HG02852 (cell line): ENCODE measurements around the gene TECPR1.
A peak's percentile ranks its signal among the peaks of the same experiment; 100 is the strongest.

Experiments
- ATAC-seq: cut with Tn5 transposase; IDR thresholded peaks from one replicate; pipeline ENCODE4 v1.9.1; 2021; ENCODE audit warnings: mild to moderate bottlenecking, moderate library complexity; ENCODE audit not compliant: unreplicated experiment

TECPR1 gene

DNA sequence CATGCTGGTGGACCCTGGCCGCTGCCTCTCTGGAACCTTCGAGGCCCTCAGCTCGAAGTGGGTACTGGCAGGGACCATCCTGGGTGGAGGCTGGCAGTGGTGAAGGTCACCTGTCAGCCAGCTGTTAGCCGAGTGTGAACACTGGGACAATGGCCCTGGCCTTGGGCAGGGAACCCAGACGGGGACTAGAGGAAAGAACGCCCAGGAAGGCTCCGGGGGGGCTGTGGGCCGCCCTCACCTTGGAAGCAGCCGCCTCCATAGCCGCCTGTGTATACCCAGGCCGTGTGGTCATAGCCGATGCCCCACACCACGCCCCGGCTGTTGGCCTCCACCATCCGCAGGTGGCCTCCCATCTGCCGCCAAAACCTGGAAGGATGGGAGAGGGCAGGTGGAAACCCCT, 23.2 kb downstream of the TECPR1 start:
- ATAC-seq = no peak

- no peak for ATAC-seq
These were observed 24.1 kb downstream of the TECPR1 start for GRCh38 chr7:98227939-98228338.

- ATAC-seq = no peak
These were observed 26.0 kb downstream of the TECPR1 start for GRCh38 chr7:98225913-98226614.

- no peak for ATAC-seq
These were observed 27.3 kb downstream of the TECPR1 start for GRCh38 chr7:98224701-98225181.

- ATAC-seq = no peak
These were observed 27.9 kb downstream of the TECPR1 start for GRCh38 chr7:98223898-98224700.

GRCh38 chr7:98223351-98223897, 28.6 kb downstream of the TECPR1 start:
- no peak for ATAC-seq

DNA sequence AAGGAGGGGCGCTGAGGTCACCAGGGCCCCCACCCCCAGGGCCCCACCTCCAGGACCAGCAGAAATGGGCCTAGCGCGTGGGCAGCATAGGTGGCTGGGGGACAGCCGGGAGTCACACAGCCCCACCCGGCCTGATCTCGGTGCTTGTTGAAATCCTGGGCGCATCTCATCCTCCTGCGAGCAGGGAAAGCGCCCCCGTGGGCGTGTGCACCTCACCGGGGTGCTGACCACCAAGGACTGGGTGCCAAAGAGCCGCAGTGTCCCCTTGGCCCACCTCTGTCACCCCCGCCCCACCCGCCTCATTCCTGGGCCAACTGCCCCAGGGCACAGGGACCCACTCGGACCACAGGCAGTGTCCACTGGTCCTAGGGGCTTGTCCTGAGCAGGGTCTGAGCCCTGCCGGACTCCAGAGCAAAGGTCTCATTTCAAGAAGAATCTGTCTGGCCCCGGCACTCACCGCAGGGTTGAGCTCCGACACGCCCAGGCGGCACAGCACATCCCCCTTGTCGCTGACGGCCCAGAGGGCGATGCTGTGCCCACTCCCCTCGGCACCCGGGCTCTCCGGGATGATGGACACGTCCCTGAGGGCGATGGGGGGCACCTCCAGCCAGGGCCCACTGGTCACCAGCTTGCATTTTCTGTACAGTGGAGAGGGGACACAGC, 29.4 kb downstream of the TECPR1 start:
- ATAC-seq = no peak

DNA sequence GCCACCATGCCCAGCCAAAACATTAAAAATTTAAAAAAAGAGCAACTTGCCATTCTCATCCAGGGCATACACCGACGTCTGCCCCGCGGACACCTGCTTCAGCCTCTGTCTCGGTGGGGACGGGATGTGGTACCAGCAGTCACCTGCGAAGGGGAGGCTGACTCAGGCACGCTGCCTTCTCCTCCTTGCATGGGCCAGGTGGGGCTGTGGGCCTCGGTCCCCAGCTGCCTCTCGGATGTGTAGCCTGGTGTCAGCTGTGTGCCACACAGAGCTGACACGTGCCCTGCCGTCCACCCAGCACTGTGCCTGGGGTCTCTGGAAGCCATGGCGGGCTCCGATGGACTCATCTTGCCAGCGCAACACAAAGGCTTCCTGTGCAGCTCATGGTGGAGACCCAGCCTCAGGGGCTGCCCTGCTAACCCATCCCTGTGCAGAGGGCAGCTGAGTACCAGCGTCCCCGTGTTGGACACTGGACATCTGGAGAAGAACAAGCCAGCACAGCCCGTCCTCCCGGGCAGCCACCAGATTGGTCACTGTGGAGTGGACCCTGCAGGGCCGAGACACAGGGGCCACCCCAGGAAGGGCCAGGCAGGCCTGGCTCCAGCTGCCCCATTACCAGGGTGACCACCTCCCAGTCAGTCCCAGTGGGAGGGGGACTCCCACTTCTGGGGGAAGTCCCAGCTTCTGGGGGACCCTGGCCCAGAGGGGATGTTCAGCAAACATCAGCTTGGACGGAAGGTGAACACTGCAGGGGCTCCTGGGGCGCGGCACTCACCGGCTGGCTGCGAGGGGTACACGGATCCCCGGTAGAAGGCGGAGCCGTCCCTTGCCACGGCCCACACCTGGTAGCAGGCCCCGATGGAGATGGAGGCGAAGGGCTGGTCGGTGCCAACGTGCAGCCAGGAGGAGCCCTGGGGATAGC, 30.2 kb downstream of the TECPR1 start:
- ATAC-seq = no peak

DNA sequence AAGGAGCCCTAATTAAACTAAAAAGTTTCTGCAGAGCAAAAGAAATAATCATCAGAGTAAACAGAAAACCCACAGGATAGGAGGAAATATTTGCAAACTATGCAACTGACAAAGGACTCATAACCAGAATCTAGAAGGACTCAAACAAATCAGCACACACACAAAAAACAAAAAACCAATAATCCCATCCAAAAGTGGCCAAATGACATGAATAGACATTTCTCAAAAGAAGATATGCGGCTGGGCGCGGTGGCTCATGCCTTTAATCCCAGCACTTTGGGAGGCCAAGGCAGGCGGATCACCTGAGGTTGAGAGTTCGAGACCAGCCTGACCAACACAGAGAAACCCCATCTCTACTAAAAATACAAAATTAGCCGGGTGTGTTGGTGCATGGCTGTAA, 32.6 kb downstream of the TECPR1 start:
- ATAC-seq = peak; percentile 46

GRCh38 chr7:98217623-98218582, 34.1 kb downstream of the TECPR1 start:
- no peak for ATAC-seq

DNA sequence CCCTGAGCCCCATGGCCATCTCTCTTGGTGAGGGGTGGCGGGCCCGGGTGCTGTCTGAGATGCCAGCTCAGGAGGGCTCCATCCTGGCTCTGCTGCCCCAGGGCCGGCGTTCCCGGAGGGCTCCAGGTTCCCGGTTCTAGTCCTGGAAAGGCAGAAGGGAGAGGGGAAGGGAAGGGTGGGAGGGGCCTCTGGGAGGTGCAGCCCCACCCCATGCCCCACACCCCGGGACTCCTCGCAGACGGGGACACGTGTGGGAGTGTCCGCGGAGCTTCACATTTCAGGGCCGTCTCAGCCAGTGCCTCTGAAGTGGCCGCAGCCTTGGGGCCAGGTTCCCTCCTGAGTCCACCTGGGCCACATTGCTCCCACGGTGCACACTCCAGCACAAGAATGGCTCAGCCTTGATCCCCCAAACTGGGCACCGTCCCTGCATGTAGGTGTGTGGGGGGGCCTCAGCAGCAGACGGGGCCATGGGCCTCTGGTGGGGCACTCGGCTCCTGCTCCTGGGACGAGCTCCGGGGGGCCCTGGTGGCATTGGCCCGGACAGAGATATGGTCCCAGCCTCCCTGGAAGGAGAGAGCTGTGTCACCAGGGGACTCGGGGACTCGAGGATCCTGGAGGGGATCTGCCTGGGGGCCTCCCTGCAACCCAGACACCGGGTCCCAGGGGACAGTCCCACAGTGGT, 35.0 kb downstream of the TECPR1 start:
- ATAC-seq = no peak

- ATAC-seq = no peak
These were observed 36.2 kb downstream of the TECPR1 start for GRCh38 chr7:98215561-98216495.

DNA sequence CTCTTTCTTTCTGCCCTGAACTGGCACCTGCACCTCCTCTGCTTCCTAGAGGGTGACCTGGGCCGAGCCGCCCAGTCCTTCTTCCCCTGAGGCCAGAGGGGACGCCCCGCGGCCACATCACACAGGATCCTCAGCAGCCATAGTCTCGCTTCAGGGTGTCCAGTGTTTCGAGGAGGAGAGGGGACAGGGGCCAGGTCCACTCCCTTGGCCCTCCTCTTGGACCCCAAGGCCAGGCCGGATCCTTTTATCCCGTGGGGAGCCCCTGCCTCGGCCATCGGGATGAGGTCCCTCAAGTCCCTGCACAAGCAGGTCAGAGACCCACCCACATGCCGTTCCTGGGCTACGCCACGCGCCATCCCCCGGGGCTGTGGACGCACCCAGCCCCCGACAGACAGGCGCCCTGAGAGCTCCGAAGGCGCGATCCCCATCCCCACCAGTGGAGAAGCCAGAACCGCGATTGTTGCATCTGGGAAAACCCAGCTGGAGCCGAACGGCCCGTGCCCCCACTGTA, 37.2 kb downstream of the TECPR1 start:
- no peak for ATAC-seq

DNA sequence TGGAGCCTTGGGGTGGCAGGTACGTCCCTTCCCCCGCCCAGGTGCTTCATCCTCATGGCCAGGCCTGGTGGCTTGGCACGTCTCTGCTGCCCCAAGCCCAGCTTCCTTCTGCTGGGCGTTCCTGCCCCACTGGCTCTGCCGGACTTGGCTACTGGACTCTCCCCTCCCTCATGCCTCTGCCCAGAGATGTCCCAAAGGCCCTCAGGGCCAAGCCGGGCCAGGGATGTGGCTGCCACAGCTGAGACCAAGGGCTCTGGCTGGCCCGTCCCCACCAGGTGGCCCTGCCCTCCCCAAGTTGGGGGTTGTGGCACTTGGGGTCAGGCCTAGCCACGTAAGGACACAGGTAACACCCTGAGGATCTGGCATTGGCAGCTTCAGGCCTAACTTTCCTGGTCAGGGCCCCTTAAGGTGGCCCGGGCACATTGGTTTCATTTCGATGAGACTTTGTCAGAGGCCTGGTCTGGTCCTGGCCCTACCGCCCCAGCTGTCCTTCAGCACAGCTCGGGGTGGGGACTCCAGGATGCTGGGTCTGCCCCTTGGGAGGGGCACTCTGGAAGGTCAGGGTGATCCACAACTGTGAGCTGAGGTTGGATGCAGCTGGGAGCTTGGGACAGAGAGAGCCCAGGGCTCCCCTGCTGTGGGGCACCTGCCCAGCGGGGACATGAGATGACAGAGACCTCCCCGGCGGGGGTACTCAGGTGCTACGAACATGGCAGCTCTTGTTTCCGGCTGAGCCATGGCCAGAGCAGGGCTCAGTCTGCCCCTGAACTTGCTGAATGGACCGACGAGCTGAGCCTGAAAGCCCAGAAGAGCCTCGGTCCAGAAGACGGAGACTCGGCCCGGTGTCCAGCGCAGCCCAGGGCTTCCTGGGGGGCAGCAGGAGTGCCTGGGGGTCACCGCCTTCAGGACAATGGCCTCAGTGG, 37.9 kb downstream of the TECPR1 start:
- ATAC-seq = no peak

DNA sequence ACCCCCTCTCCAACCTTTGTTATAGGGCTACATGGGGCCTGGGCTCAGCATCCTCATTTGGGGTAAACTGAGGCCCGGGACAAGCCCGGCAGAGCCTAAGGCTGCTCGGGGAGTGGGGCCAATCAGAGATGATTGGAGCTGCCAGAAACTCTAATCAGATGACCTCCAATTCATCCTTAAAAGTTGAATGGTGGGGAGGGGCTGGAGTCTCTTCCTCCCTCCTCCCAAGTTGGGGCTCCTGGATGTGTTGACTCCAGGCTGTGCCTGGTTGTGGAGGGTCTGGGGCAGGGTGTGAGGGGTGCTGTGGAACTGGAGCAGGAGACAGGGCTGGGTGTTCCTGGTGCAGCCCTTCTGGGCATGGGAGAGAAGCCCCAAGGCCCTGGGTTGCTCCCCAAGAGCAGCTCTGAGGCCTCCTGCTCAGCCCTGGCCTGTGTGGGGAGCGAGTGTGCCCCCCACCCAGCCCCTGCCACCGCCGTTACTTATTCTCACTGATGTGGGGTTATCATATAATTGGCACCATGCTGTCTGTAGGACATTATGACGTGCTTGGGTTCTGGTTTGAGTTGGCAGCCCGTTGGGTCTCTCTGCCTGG, 38.6 kb downstream of the TECPR1 start:
- ATAC-seq = no peak

- ATAC-seq = no peak
These were observed 39.4 kb downstream of the TECPR1 start for GRCh38 chr7:98212532-98213041.
